Epithelial cell of proximal tubule (primary cell): ENCODE data around the gene TMEM270. TPM values are rescaled to one million over a fixed set of nuclear protein-coding genes. Genes with fewer than 3 reads are reported as not detected.

Experiments used
- DNase-seq: peaks from one replicate; pipeline ENCODE4 v3.0.0-alpha.2; 2011; ENCODE audit warnings: low read depth
- H3K4me3 ChIP-seq: 2 replicates; pipeline ENCODE4 v1.5.1; 2011; ENCODE audit warnings: low read depth, mild to moderate bottlenecking, low read length
- total RNA-seq: library from RNA; depleted of rRNA; stranded (reverse); fragments of >200 nt; gene quantifications from 2 replicates; pipeline ENCODE4 v1.2.3, GENCODE V29; 2015
- TF ChIP-seq, protein P1 (sequence below): conservative IDR thresholded peaks from 2 replicates; pipeline ENCODE4 v1.5.1; 2012; ENCODE audit warnings: low read depth, mild to moderate bottlenecking, low read length

Gene TMEM270
- total RNA-seq, 1 donor from 2014 or later: not detected

DNA sequence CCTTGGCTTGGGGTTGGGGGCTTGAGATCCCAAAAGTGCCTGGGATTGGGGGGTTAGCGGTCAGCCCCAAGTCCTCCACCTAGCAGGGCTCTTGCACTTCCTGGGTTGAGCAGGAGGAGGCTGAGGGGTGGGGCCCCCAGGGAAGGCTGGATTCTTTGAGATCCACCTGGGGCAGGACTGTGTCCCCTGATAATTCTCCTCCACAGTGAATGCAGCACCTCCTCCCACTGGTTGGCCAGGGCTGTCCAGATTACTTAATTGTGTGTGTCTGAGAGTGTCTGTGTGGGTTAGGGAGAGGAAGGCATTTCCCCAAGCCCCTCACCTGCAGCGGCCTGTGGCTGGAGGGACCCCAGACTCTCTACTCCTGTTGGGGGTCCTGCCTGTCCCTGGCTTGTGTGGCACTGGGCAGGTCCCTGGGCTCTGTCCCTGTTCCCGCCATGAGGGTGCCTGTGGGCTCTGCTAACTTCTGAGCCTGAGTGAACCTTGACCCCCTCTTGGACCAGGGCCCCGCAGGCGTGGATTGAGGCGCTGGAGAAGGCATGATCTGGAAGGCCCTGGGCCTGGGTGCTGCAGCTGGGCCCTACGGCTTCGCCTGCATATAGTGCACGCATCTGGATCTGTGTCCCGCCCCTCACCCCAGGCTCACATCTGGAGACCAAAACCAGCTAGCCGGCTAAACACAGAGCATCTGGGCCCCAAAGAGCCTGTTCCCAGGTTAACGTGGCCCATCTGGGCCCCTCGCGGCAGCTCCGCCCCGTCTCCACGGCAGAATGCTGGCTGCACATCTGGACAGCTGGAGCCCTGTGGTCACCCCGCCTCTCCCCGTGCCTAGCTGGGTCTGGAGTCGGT is 10.4 kb downstream of the TMEM270 start:
- no peak overlapping the region for H3K4me3 ChIP-seq
- DNase-seq: no peak
- TF ChIP-seq, protein P1, sequence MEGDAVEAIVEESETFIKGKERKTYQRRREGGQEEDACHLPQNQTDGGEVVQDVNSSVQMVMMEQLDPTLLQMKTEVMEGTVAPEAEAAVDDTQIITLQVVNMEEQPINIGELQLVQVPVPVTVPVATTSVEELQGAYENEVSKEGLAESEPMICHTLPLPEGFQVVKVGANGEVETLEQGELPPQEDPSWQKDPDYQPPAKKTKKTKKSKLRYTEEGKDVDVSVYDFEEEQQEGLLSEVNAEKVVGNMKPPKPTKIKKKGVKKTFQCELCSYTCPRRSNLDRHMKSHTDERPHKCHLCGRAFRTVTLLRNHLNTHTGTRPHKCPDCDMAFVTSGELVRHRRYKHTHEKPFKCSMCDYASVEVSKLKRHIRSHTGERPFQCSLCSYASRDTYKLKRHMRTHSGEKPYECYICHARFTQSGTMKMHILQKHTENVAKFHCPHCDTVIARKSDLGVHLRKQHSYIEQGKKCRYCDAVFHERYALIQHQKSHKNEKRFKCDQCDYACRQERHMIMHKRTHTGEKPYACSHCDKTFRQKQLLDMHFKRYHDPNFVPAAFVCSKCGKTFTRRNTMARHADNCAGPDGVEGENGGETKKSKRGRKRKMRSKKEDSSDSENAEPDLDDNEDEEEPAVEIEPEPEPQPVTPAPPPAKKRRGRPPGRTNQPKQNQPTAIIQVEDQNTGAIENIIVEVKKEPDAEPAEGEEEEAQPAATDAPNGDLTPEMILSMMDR: no peak

DNA sequence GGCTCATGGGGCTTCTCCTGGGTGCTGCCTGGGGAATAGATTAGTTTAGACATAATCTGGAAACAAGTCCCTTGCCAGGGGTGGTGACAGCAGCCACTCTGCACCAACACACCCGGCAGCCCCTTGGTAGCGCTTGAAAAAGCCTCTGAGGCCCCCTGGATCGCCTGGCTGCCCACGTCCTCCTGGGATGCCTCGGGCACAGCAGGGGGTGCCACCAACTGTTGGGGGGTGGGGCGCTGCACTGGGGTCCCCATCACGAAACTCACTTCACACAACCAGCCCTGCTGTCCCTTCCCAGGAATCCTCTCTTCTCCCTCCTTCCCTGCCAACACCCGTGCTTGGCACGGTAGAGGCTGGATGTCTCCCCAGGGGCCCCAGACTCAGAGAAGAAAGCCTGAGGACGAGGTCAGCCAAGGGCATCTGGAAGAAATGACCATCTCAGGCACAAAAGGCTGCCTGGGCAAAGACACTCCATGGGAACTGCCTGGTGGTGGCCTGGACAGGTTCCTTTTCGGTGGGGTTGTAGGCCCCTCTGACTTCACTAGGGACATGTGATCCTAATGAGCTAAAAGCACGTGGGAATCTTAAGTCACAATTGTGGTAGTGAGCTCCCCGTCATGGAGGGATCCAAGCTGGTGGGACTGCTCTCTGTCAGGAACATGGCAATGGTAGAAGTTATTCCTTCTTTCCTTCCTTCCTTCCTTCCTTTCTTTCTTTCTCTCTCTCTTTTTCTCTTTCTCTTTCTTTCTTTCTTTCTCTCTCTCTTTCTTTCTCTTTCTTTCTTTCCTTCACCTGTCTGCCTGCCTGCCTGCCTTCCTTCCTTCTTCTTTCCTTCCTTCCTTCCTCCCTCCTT is 11.3 kb downstream of the TMEM270 start:
- H3K4me3 ChIP-seq: no peak overlapping the region
- no peak for DNase-seq
- TF ChIP-seq, protein P1: no peak

- no peak overlapping the region for H3K4me3 ChIP-seq
- TF ChIP-seq, protein P1: no peak
- DNase-seq: no peak
Observed at GRCh38 chr7:73876361-73876760, 15.4 kb downstream of the TMEM270 start.

DNA sequence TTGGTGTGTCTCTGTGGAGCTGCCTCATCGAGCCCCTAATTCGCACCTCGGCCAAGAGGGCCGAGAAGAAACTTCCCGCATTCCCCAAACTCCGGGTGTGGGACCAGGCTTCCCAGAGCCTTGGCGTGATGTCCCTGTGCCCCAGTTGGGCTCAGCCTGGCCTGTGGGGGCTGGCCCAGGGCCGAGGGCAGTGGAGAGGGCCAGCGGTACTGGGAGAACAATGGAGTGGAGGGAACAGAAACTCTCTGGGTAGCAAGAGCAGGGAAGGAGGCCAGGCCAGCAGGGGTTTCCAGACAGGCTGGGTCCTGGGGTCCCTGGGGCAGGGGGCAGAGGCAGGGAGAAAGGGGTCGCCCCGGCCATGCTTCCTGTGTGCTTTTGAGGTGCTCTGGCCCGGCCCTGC is 16.0 kb downstream of the TMEM270 start:
- H3K4me3 ChIP-seq: no peak overlapping the region
- TF ChIP-seq, protein P1: no peak
- DNase-seq: no peak

- TF ChIP-seq, protein P1: no peak
- DNase-seq: no peak
- no peak overlapping the region for H3K4me3 ChIP-seq
Observed at GRCh38 chr7:73879977-73880681, 19.2 kb downstream of the TMEM270 start.

GRCh38 chr7:73880755-73881328 is 19.9 kb downstream of the TMEM270 start:
- no peak overlapping the region for H3K4me3 ChIP-seq
- TF ChIP-seq, protein P1: no peak
- no peak for DNase-seq
